ENCODE results near the gene TBXAS1.

DNA sequence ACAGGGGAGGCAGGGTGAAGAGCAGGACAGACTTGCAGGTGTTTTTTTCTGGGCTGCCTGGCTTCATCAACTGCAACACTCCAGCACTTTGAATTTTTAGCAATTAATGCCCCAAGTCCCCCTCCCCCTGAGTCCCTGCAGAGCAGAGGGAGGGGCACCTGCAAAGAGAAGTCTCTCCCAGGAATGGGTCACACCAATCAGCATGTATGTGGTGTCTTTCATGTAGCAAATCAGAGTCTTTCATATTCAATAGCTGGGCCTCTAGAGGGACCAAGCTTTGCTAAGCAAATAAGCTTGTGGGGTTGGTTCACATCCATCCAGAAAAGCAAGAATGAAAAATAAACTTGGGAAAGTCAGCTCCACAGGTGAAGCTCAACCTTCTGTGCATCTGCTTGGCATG, 143.0 kb downstream of the TBXAS1 start:
- TF ChIP-seq, protein P1, sequence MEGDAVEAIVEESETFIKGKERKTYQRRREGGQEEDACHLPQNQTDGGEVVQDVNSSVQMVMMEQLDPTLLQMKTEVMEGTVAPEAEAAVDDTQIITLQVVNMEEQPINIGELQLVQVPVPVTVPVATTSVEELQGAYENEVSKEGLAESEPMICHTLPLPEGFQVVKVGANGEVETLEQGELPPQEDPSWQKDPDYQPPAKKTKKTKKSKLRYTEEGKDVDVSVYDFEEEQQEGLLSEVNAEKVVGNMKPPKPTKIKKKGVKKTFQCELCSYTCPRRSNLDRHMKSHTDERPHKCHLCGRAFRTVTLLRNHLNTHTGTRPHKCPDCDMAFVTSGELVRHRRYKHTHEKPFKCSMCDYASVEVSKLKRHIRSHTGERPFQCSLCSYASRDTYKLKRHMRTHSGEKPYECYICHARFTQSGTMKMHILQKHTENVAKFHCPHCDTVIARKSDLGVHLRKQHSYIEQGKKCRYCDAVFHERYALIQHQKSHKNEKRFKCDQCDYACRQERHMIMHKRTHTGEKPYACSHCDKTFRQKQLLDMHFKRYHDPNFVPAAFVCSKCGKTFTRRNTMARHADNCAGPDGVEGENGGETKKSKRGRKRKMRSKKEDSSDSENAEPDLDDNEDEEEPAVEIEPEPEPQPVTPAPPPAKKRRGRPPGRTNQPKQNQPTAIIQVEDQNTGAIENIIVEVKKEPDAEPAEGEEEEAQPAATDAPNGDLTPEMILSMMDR (conservative IDR thresholded peaks at IDR 0.05; ENCODE audit: low read length) = no peak
- no peak for TF ChIP-seq EZH2phosphoT487 (IDR thresholded peaks at IDR 0.05; ENCODE audit: borderline replicate concordance)

Measured in Loucy (cell line).